Measurements from ENCODE around the gene SLAMF8. TPM values are rescaled to one million over a fixed set of nuclear protein-coding genes. Genes with fewer than 3 reads are reported as not detected.
A peak's percentile ranks its signal among the peaks of the same experiment; 100 is the strongest.

The SLAMF8 gene
- total RNA-seq, 1 experiment from 2014 or later, result not detected

DNA sequence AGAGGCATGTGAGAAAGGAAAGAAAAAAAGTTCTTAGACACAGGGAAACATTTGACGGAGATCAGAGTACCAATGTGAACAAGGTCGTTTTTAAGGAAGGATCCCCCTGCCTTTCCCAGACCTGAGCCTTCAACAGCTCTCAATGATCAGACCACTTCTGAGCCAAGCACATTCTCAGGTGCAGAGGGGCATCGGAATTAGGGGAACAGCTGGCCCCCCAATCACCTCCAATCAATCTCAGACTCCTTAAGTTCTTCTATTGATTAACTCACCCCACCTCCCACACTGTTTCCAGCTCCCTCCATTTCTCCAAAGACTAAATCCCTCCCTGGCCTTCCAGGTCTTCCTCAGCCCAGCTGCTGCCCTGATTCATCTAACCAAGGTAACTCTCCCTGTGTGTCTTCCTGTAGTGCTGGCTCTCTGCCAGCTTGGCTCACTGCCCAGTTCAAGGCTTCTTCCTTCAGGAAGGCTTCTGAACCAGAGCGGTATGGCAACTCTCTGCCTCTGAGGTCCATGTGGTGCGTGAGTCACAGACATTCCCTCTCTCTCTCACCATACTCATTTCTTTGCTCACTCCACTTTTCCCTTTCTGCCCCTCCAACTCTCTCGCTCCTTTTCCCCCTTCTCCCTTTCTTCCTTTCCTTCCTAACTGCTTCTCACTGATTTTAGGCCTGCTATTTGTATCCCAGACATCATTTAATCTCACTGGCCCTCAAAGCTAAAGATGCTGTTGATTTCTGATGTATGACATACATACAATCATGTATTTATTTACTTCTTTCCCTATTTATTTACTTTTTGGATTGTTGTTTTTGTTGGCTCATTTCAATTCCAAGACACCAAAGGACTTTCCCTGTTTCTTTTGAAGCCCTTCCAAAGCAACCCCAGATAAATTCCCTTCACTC lies 55.2 kb downstream of the SLAMF8 start:
- CTCF ChIA-PET, result interaction anchor here (0.5 to 1.6 kb wide), 7 partner anchors 9 to 703 kb away, joined by 3 to 8 read pairs (median 4); no protein-coding TSS in a partner anchor
- Mint-ChIP-seq H3K4me3 (ENCODE audit: low read depth, unreplicated experiment) (no peak overlapping the region), H3K9me3 (ENCODE audit: low read depth, unreplicated experiment) (no peaks in the 10 kb centered on the region), H3K4me1 (ENCODE audit: low read depth, unreplicated experiment) (no peaks in the 10 kb centered on the region), H3K27ac (ENCODE audit: unreplicated experiment) (no peak overlapping the region), H3K36me3 (ENCODE audit: insufficient read depth, unreplicated experiment) (no peaks in the 10 kb centered on the region), H3K27me3 (ENCODE audit: unreplicated experiment) (no peaks in the 10 kb centered on the region)
- intact Hi-C loops (cut with micrococcal nuclease; ENCODE audit: unreplicated experiment), result no loop called here
- peak; percentile 95 for DNase-seq
- BruUV-seq (replicated peaks), result no TSS peak
- TF ChIP-seq, protein P1, sequence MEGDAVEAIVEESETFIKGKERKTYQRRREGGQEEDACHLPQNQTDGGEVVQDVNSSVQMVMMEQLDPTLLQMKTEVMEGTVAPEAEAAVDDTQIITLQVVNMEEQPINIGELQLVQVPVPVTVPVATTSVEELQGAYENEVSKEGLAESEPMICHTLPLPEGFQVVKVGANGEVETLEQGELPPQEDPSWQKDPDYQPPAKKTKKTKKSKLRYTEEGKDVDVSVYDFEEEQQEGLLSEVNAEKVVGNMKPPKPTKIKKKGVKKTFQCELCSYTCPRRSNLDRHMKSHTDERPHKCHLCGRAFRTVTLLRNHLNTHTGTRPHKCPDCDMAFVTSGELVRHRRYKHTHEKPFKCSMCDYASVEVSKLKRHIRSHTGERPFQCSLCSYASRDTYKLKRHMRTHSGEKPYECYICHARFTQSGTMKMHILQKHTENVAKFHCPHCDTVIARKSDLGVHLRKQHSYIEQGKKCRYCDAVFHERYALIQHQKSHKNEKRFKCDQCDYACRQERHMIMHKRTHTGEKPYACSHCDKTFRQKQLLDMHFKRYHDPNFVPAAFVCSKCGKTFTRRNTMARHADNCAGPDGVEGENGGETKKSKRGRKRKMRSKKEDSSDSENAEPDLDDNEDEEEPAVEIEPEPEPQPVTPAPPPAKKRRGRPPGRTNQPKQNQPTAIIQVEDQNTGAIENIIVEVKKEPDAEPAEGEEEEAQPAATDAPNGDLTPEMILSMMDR (IDR thresholded peaks at IDR 0.05; ENCODE audit: unreplicated experiment), result no peak

DNA sequence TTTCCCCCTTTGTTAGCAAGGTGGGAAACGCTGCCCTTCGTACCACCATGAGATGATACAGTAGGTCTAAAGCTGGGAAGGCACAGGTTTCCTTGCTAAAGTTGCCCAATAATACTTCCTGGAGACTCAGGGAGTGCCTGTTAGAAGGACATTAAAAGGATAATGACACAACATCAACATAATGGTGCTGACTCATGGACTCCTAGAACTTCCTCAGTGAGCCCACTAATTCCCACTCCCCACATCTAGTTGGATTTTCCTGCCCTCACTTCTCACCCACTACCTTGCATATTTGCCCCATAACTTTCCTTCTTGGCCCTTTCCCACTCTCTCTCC lies 55.8 kb downstream of the SLAMF8 start:
- Mint-ChIP-seq H3K4me3 (ENCODE audit: low read depth, unreplicated experiment) (no peak overlapping the region), H3K27ac (ENCODE audit: unreplicated experiment) (no peak overlapping the region), H3K27me3 (ENCODE audit: unreplicated experiment) (no peaks in the 10 kb centered on the region), H3K4me1 (ENCODE audit: low read depth, unreplicated experiment) (no peaks in the 10 kb centered on the region), H3K9me3 (ENCODE audit: low read depth, unreplicated experiment) (no peaks in the 10 kb centered on the region), H3K36me3 (ENCODE audit: insufficient read depth, unreplicated experiment) (no peaks in the 10 kb centered on the region)
- DNase-seq, result no peak
- BruUV-seq (replicated peaks), result no TSS peak
- TF ChIP-seq, protein P1 (IDR thresholded peaks at IDR 0.05; ENCODE audit: unreplicated experiment), result no peak
- intact Hi-C loops (cut with micrococcal nuclease; ENCODE audit: unreplicated experiment), result no loop called here
- CTCF ChIA-PET, result interaction anchor here (0.5 to 1.6 kb wide), 2 partner anchors 41 to 125 kb away, joined by 5 to 8 read pairs; no protein-coding TSS in a partner anchor

DNA sequence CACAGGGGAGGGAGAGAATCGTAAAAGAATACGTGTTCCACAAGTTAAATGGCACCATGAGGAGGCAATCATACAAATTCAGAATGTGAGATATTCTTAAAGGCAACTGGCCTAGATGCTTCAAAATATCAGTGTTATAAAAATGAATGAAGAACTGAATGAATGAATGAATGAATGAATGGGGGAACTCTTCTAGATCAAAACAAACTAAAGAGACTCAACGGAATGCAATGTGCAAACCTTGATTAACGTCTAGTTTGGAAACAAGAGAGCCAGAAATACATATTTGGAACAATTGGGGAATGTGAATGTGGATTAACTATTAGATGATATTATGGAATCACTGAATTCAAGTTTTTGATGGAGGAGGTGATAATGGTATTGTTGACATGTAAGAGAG lies 56.5 kb downstream of the SLAMF8 start:
- TF ChIP-seq, protein P1 (IDR thresholded peaks at IDR 0.05; ENCODE audit: unreplicated experiment), result no peak
- Mint-ChIP-seq H3K9me3 (ENCODE audit: low read depth, unreplicated experiment) (no peaks in the 10 kb centered on the region), H3K27ac (ENCODE audit: unreplicated experiment) (no peak overlapping the region), H3K36me3 (ENCODE audit: insufficient read depth, unreplicated experiment) (no peaks in the 10 kb centered on the region), H3K27me3 (ENCODE audit: unreplicated experiment) (no peaks in the 10 kb centered on the region), H3K4me1 (ENCODE audit: low read depth, unreplicated experiment) (no peaks in the 10 kb centered on the region), H3K4me3 (ENCODE audit: low read depth, unreplicated experiment) (no peak overlapping the region)
- no TSS peak for BruUV-seq (replicated peaks)
- CTCF ChIA-PET, result no interaction called here
- DNase-seq, result no peak
- intact Hi-C loops (cut with micrococcal nuclease; ENCODE audit: unreplicated experiment), result no loop called here

DNA sequence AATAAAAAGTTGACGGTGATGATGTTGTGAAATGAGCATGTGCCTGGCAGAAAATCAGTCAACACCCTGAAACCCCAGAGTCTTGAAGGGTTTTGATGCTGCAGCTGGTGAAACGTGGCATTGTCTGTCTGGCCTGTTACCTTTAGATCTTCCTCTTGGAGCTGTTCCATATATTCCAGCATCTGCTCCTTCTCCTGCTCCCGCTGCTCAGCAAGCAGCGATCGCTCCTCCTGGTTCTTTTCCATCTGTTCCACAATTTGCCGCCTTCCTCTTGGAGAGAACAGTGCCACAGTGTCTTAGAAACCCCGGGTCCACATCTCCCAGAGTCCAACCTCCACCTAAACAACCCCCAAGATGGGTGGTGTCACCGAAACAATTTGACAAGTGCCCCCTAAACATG lies 57.6 kb downstream of the SLAMF8 start:
- H3K9me3 Mint-ChIP-seq (ENCODE audit: low read depth, unreplicated experiment), result no peaks in the 10 kb centered on the region
- TF ChIP-seq, protein P1 (IDR thresholded peaks at IDR 0.05; ENCODE audit: unreplicated experiment), result no peak
- DNase-seq, result no peak
- CTCF ChIA-PET, result no interaction called here
- no peak overlapping the region for H3K4me3 Mint-ChIP-seq (ENCODE audit: low read depth, unreplicated experiment)
- H3K27me3 Mint-ChIP-seq (ENCODE audit: unreplicated experiment), result no peaks in the 10 kb centered on the region
- no peak overlapping the region for H3K27ac Mint-ChIP-seq (ENCODE audit: unreplicated experiment)
- no peaks in the 10 kb centered on the region for H3K4me1 Mint-ChIP-seq (ENCODE audit: low read depth, unreplicated experiment)
- no TSS peak for BruUV-seq (replicated peaks)
- intact Hi-C loops (cut with micrococcal nuclease; ENCODE audit: unreplicated experiment), result no loop called here
- no peaks in the 10 kb centered on the region for H3K36me3 Mint-ChIP-seq (ENCODE audit: insufficient read depth, unreplicated experiment)

Other genes starting within 250 kb of the SLAMF8 start
- gene APCS, start 239.0 kb upstream of the SLAMF8 start, total RNA-seq (2022), result 0.66 TPM in 1 of 2 replicates, not detected in the other
- 0.80 and 3.6 TPM in 2 replicates for gene CRP, start 112.3 kb upstream of the SLAMF8 start, total RNA-seq (2022)
- gene DUSP23, start 45.9 kb upstream of the SLAMF8 start, total RNA-seq (2022), result 5.7 and 10.6 TPM in 2 replicates
- not detected in 2 replicates for gene FCRL6, start 24.5 kb upstream of the SLAMF8 start, total RNA-seq (2022)
- not detected in 2 replicates for gene VSIG8, start 35.8 kb downstream of the SLAMF8 start, total RNA-seq (2022)
- 1.6 and 1.8 TPM in 2 replicates for gene CFAP45, start 73.3 kb downstream of the SLAMF8 start, total RNA-seq (2022)
- 612 and 708 TPM in 2 replicates for gene TAGLN2, start 98.6 kb downstream of the SLAMF8 start, total RNA-seq (2022)
- gene IGSF9, start 118.7 kb downstream of the SLAMF8 start, total RNA-seq (2022), result 7.5 and 7.6 TPM in 2 replicates
- gene SLAMF9, start 127.4 kb downstream of the SLAMF8 start, total RNA-seq (2022), result not detected in 2 replicates
- 13.2 and 14.1 TPM in 2 replicates for gene PIGM, start 205.1 kb downstream of the SLAMF8 start, total RNA-seq (2022)
- not detected in 2 replicates for gene KCNJ10, start 243.3 kb downstream of the SLAMF8 start, total RNA-seq (2022)